SH-SY5Y (cell line): ENCODE data around the gene INPP4B.

Source experiments
- GATA2 ChIP-seq: IDR thresholded peaks from 2 replicates; pipeline ENCODE4 v1.6.1; 2011; ENCODE audit warnings: mild to moderate bottlenecking, low read depth, low read length
- GATA3 ChIP-seq: IDR thresholded peaks from 2 replicates; pipeline ENCODE4 v1.6.1; 2011; ENCODE audit warnings: low read depth, mild to moderate bottlenecking, low read length, moderate library complexity

DNA sequence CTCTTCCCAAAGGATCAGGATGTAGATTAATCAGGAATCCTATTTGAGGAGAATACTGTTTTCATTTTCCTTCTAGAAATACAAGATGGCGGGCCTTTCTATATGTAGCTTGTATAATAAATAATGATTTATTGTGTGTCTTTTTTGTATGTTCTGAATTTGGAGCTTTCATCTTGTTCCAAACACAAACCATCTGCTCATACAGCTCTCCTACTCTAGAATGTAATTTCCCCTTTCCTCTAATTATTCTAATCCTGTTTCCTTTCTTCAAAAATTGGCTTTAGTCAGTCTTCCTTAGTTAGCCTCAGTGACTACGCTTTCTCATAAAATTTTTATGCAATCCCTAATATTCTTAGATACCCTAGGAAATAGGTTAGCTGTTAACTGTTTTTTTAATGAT is 422.2 kb downstream of the INPP4B start:
- TF ChIP-seq GATA2 (no peak), GATA3 (no peak)
